Stomach (tissue), 4 donors: ENCODE data around the gene SENP6.

Experiments used
- CTCF ChIP-seq, 7 experiments: fragments of 450-650 bp in 4 of 7; fragments of 200-600 bp in 3 of 7; sonication (generic) in 3 of 7; IDR thresholded peaks; one replicate each; pipeline ENCODE4 v1.5.1; 2016 to 2019; ENCODE audit warnings: antibody characterized with exemption in 7 of 7, control low read depth in 2 of 7, mild to moderate bottlenecking in 1 of 7
- EP300 ChIP-seq: sonication (generic); formaldehyde crosslinking; IDR thresholded peaks from one replicate; pipeline ENCODE4 v1.6.1; 2017; ENCODE audit warnings: antibody characterized with exemption
- POLR2A ChIP-seq, 4 donors: fragments of 450-650 bp; IDR thresholded peaks; one replicate each; pipeline ENCODE4 v1.6.1; 2016; ENCODE audit warnings: antibody characterized with exemption in 4 of 4, control low read depth in 2 of 4, mild to moderate bottlenecking in 1 of 4, moderate library complexity in 1 of 4
- POLR2AphosphoS5 ChIP-seq, 3 donors: sonication (generic); formaldehyde crosslinking; IDR thresholded peaks; one replicate each; pipeline ENCODE4 v1.6.1; 2016; ENCODE audit warnings: antibody characterized with exemption in 3 of 3

DNA sequence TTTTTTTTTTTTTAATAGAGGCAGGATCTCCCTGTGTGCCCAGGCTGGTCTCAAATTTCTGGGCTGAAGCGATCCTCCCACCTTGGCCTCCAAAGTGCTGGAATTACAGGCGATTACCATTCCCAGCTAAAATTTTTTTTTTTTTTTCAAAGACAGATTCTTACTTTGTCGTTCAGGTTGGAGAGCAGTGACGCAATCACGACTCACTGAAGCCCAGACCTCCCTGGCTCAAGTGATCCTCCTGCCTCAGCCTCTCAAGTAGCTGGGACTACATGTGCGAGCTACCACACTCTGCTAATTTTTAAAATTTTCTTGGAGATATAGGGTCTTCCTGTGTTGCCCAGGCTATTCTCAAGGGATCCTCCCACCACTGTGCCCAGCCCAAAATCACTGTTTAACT, 89.3 kb downstream of the SENP6 start:
- no peak for TF ChIP-seq CTCF (IDR thresholded peaks at IDR 0.05)
- TF ChIP-seq POLR2A (IDR thresholded peaks at IDR 0.05): no peak
- TF ChIP-seq POLR2AphosphoS5 (IDR thresholded peaks at IDR 0.05): no peak
- no peak for TF ChIP-seq EP300
